ENCODE results near the gene CACNA1B. TPM values are rescaled to one million over a fixed set of nuclear protein-coding genes. Genes with fewer than 3 reads are reported as not detected.
"Not testable (repeated sequence)": the region's sequence is repeated elsewhere in the genome, so short reads cannot be mapped to it uniquely, and the experiment has no call there.

The CACNA1B gene
- total RNA-seq, 1 donor from 2014 or later, result 3.1 TPM

DNA sequence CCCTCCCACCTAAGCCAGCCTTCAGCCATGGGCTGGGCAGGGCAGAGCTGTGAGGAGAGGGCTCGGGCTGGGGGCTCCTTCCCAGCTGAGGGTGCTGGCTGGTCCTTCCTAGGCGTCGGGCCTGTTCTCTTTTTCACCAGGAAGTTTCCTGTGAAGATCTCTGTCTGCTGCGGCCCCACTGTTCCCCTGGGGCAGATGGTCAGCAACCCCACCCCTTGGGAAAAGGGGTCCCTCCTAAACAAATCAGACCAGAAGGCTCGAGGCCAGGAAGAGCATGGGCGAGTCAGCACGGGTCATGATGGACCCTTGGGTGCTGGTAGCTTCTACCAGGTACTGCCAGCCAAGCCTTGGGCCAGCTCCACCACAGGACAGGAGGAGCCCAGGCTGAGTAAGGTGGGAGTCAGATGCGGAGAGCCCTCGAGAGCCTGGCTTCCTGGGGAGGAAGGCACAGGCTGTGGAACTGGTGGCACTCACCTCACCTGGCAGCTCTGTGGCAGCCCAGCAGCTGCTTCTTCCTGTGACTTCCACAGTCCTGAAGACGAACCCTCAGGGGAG, 3.5 kb downstream of the CACNA1B start:
- Mint-ChIP-seq H3K9me3 (no peaks in the 10 kb centered on the region), H3K27me3 (ENCODE audit: low read depth) (peaks cover 17% of the 10 kb centered on the region), H3K27ac (ENCODE audit: unreplicated experiment) (no peak overlapping the region), H3K36me3 (ENCODE audit: low read depth) (no peaks in the 10 kb centered on the region), H3K4me3 (no peak overlapping the region), H3K4me1 (no peaks in the 10 kb centered on the region)
- no peak for DNase-seq (ENCODE audit: low read depth, low spot score)
- TF ChIP-seq, protein P1, sequence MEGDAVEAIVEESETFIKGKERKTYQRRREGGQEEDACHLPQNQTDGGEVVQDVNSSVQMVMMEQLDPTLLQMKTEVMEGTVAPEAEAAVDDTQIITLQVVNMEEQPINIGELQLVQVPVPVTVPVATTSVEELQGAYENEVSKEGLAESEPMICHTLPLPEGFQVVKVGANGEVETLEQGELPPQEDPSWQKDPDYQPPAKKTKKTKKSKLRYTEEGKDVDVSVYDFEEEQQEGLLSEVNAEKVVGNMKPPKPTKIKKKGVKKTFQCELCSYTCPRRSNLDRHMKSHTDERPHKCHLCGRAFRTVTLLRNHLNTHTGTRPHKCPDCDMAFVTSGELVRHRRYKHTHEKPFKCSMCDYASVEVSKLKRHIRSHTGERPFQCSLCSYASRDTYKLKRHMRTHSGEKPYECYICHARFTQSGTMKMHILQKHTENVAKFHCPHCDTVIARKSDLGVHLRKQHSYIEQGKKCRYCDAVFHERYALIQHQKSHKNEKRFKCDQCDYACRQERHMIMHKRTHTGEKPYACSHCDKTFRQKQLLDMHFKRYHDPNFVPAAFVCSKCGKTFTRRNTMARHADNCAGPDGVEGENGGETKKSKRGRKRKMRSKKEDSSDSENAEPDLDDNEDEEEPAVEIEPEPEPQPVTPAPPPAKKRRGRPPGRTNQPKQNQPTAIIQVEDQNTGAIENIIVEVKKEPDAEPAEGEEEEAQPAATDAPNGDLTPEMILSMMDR (conservative IDR thresholded peaks at IDR 0.05), result no peak

DNA sequence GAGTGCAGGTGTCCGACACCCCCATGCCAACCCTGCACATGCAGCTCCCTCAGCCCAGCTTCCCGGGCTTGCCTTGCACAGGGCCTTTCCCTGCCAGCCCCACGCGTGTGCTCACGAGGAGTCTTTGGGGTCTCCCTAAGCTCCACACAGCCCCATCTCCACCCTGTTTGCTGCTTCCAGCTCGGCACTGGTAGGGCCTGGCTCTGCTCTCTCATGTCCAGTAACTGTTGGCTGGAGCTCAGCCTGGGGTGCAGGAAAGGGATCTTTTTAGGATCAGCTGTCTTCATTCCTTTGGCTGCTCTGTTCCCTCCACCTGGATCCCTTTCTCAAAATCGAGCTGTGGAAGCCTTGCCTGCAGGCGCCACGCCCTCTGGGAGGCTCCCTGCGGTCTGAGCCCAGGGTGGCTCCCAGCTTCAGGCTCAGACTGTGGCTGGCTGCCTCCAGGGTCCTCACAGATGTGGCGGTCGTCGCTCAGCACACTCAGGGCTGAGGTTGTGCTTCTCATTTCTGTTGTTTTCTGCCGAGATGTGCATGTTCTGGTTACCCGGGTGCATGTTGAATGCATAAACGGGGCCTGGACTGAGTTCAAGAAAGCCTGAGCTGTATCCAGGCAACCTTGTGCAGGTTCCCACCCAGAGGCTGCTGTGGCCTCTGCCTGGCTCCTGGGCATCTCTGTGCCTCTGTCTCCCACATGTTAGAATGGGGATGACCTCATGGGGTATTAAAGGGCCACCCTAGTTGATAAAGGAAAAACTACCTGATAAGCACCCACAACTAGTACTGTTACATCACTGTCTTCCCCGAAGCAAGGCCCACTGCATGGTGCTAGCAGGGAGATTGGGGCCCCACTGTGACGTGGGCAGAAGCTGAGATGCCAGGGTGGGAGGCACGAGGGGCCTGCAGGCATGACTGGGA, 4.3 kb downstream of the CACNA1B start:
- H3K36me3 Mint-ChIP-seq (ENCODE audit: low read depth), result no peaks in the 10 kb centered on the region

DNA sequence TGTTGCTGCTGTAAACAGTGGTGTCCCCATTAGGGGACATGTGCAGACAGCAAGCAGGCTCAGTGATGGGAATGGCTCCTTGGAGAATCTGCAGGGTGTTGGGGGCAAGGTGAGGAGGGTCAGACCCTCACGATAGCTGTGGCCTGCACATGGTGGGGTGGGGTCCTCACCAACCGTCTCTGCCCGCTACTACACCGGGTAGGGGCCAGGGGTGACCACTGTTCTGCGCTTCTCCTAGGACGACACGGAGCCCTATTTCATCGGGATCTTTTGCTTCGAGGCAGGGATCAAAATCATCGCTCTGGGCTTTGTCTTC, 4.9 kb downstream of the CACNA1B start:
- Mint-ChIP-seq H3K9me3 (no peaks in the 10 kb centered on the region), H3K27ac (ENCODE audit: unreplicated experiment) (no peak overlapping the region), H3K27me3 (ENCODE audit: low read depth) (peaks cover 10% of the 10 kb centered on the region), H3K4me1 (no peaks in the 10 kb centered on the region), H3K36me3 (ENCODE audit: low read depth) (no peaks in the 10 kb centered on the region), H3K4me3 (no peak overlapping the region)
- TF ChIP-seq, protein P1 (conservative IDR thresholded peaks at IDR 0.05), result no peak
- no peak for DNase-seq (ENCODE audit: low read depth, low spot score)

More for the DNA sequence above, 4.3 kb downstream of the CACNA1B start:
- TF ChIP-seq, protein P1 (conservative IDR thresholded peaks at IDR 0.05), result no peak
- Mint-ChIP-seq H3K9me3 (no peaks in the 10 kb centered on the region), H3K4me1 (no peaks in the 10 kb centered on the region), H3K27ac (ENCODE audit: unreplicated experiment) (no peak overlapping the region), H3K4me3 (peak overlapping the region; percentile 41), H3K27me3 (ENCODE audit: low read depth) (peaks cover 10% of the 10 kb centered on the region)
- DNase-seq (ENCODE audit: low read depth, low spot score), result no peak

DNA sequence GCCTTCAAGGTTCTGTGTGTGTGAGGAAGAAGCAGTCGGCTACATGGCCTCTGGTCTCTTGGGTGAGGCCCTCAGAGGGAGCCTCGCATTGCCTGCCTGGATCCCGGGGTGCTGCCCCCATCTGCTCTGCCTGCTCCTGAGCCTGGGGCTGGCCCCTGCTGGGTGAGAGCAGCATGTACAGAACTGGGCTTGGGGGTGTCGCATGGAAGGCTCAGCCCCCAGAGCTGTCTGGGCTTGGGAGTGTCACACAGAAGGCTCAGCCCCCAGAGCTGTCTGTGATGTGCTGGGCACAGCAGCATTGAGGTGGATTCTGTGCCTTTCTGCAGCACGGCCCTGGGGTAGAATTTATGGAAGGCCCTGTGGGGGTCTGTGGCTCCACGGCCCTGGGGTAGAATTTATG, 6.4 kb downstream of the CACNA1B start:
- not testable (repeated sequence) for H3K9me3 Mint-ChIP-seq; H3K36me3 Mint-ChIP-seq (ENCODE audit: low read depth); H3K27me3 Mint-ChIP-seq (ENCODE audit: low read depth); H3K4me3 Mint-ChIP-seq; DNase-seq (ENCODE audit: low read depth, low spot score); H3K4me1 Mint-ChIP-seq; H3K27ac Mint-ChIP-seq (ENCODE audit: unreplicated experiment)

DNA sequence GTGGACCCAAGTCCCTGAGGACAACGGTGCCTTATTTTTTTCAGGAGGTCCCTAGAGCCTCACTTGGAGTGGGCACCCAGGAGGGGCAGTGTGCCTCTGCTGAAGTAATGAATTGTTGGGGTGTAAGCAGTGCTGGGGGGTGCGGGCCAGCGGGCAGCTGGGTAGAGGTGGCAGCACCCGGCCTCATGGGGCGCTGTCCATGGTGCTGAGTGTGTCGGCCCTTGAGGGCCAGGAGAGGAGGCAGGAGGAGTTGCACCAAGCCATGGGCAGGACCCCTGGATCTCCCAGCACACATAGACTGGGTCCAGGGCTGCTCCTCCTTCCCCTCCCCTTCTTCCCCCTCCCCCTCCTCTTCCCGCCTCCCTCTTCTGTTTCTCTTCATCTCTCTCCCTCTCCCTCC, 7.0 kb downstream of the CACNA1B start:
- H3K27ac Mint-ChIP-seq (ENCODE audit: unreplicated experiment); H3K27me3 Mint-ChIP-seq (ENCODE audit: low read depth); H3K4me3 Mint-ChIP-seq; H3K9me3 Mint-ChIP-seq; DNase-seq (ENCODE audit: low read depth, low spot score); H3K4me1 Mint-ChIP-seq; H3K36me3 Mint-ChIP-seq (ENCODE audit: low read depth): not testable (repeated sequence)

DNA sequence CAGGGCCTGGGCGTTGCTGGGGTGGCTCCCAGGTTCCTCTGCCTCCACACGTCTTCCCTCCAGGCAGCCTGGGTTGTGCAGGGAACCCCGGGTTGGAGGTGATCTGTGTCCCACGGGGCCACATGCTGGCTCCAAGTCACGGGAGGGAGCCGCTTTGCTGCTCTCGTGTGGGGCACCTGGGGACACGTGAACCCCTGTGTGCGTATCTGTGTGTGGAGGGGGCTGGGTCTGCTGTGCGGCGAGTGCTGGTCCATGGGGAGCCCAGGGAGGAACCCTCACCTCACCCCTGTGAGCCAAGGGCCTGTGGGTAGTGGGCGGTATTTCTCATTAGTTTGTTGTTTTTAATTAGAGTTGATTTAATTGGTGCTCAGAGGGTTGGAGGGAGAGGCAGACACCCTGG, 7.5 kb downstream of the CACNA1B start:
- not testable (repeated sequence) for H3K27ac Mint-ChIP-seq (ENCODE audit: unreplicated experiment); H3K4me1 Mint-ChIP-seq; H3K4me3 Mint-ChIP-seq; DNase-seq (ENCODE audit: low read depth, low spot score); H3K9me3 Mint-ChIP-seq; H3K36me3 Mint-ChIP-seq (ENCODE audit: low read depth); H3K27me3 Mint-ChIP-seq (ENCODE audit: low read depth)

DNA sequence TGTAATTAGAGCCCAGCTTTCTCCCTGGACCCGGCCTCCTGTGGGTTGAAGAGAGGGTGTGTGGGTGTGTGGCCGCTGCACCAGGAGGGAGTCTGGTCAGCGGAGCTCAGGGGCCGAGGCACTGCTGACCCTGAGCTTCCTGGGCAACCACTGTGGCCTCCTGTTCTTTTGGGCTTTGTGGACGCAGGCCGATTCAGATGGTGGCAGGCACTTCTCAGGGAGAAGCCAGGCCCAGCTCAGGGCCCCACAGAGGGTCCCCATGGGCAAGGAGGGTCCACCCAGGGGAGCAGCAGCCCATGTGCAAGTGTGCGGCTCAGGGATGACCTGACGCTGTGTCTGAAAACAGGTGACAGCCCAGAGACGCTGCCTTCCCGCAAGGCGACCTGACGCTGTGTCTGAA, 11.0 kb downstream of the CACNA1B start:
- not testable (repeated sequence) for H3K4me3 Mint-ChIP-seq; H3K27me3 Mint-ChIP-seq (ENCODE audit: low read depth); DNase-seq (ENCODE audit: low read depth, low spot score); H3K27ac Mint-ChIP-seq (ENCODE audit: unreplicated experiment); H3K36me3 Mint-ChIP-seq (ENCODE audit: low read depth); H3K9me3 Mint-ChIP-seq; H3K4me1 Mint-ChIP-seq

DNA sequence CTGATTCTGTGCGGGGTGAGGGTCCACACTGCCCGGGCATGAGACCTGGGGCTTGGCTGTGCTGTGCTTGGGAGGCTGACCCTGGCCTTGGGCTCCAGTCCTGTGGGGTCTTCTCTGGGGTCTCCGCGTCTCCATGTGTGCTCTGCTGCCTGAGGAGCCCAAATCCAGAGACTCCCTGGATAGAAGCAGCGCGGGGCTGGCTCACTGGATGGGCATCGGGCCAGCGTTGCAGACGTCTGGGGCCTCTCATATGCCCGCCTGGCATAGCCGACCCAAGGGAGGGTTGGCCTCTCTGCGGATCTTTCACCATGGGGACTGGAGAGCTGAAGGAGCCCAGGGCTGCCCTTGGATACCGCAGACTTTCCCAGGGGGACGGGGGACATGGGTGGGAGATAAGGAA, 12.4 kb downstream of the CACNA1B start:
- not testable (repeated sequence) for H3K36me3 Mint-ChIP-seq (ENCODE audit: low read depth); H3K27ac Mint-ChIP-seq (ENCODE audit: unreplicated experiment); H3K27me3 Mint-ChIP-seq (ENCODE audit: low read depth); H3K4me3 Mint-ChIP-seq; H3K4me1 Mint-ChIP-seq; H3K9me3 Mint-ChIP-seq; DNase-seq (ENCODE audit: low read depth, low spot score)

DNA sequence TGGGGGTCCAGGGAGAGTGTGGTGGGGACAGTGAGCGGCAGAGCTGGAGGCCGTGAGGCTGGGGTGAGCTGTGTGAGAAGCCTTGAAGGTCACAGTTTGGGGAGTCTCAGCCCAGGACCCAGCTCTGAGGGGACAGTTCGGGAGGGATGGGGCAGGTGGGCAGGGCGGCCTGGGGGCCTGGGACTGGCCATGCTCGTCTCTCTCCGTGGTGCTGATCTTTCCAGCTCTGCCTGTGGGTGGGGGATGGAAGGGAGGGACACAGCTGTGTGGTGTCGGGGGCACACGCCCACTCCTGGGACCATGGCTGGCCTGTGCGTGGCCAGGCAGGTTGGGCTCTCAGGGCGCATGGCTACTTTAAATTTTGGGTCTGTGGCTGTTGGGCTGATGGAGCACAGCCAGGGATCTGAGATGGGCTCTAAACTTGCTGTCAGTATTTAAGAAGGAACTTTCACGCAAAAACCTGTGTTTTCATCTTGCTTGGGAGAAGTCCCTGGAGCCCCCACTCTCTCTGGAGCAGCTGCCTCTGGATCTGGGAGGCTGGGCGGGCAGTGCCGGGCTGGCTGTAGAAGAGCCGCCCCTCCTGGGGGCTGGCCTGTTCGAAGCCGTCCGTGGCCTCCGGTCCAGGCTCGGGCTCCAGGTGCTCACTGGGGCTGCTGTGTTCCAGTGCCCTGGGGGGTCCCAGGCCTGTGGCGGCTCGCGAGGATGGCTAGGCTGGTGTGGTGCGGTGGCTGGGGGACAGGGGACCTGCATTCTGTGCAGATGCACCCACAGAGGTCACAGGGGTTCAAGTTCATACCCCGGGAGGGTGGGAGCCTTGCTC, 13.4 kb downstream of the CACNA1B start:
- H3K27me3 Mint-ChIP-seq (ENCODE audit: low read depth); H3K36me3 Mint-ChIP-seq (ENCODE audit: low read depth); H3K4me3 Mint-ChIP-seq; H3K27ac Mint-ChIP-seq (ENCODE audit: unreplicated experiment); H3K9me3 Mint-ChIP-seq; DNase-seq (ENCODE audit: low read depth, low spot score); H3K4me1 Mint-ChIP-seq: not testable (repeated sequence)

All from neural crest cell (in vitro differentiated cells).